IMR-90 (cell line): ENCODE data around the gene DACT1. TPM values are rescaled to one million over a fixed set of nuclear protein-coding genes. Genes with fewer than 3 reads are reported as not detected.

Experiments
- ATAC-seq: fragments of 200-7000 bp; cut with Tn5 transposase; 2 replicates; pipeline ENCODE4 v1.9.1; 2020; ENCODE audit warnings: low read depth, mild to moderate bottlenecking, moderate library complexity
- BruUV-seq: library from RNA; stranded (reverse); fragments of 400-500 nt; replicated peaks from 2 replicates; lab custom pipeline; 2021; lab: Mats Ljungman, UMichigan
- CTCF ChIA-PET: fragments of 300-600 bp; formaldehyde crosslinking; extraction: SDS; loops from one replicate; lab custom pipeline; 2021; ENCODE audit warnings: antibody characterized with exemption; lab: Yijun Ruan, JAX
- POLR2A ChIA-PET: fragments of 300-600 bp; sonication (Branson Sonifier 250); formaldehyde crosslinking; loops from one replicate; lab custom pipeline; 2022; ENCODE audit warnings: antibody characterized with exemption; ENCODE audit not compliant: unreplicated experiment; lab: Charles Lee
- DNase-seq: peaks from one replicate; pipeline ENCODE4 v3.0.0; 2013
- H2AFZ ChIP-seq: replicated peaks from 2 replicates; pipeline ENCODE3; 2013; ENCODE audit warnings: low read length, mild to moderate bottlenecking; ENCODE audit not compliant: poor library complexity
- H2AK5ac ChIP-seq: 2 replicates; pipeline ENCODE4 v1.6.1; 2013; ENCODE audit warnings: low read depth, low read length, inconsistent platforms
- H2AK9ac ChIP-seq: replicated peaks from 2 replicates; pipeline ENCODE3; 2013; ENCODE audit warnings: mild to moderate bottlenecking, low read depth, low read length, moderate library complexity; ENCODE audit not compliant: poor library complexity
- H2BK120ac ChIP-seq: 2 replicates; pipeline ENCODE4 v1.6.1; 2013; ENCODE audit warnings: low read depth, low read length, inconsistent platforms
- H2BK15ac ChIP-seq: 3 replicates; pipeline ENCODE4 v1.6.1; 2013; ENCODE audit warnings: low read depth, low read length, inconsistent platforms
- H2BK20ac ChIP-seq: 2 replicates; pipeline ENCODE4 v1.6.1; 2013; ENCODE audit warnings: low read depth, mild to moderate bottlenecking, inconsistent platforms, low read length, moderate library complexity
- H2BK5ac ChIP-seq: 2 replicates; pipeline ENCODE4 v1.6.1; 2013; ENCODE audit warnings: mild to moderate bottlenecking, low read depth, low read length, inconsistent platforms; ENCODE audit not compliant: poor library complexity, severe bottlenecking
- H3K14ac ChIP-seq: replicated peaks from 2 replicates; pipeline ENCODE4 v1.6.1; 2013; ENCODE audit warnings: low read depth, low read length, inconsistent platforms
- H3K18ac ChIP-seq: 2 replicates; pipeline ENCODE4 v1.6.1; 2013; ENCODE audit warnings: low read depth, low read length, control low read depth
- H3K23ac ChIP-seq: 2 replicates; pipeline ENCODE4 v1.6.1; 2013; ENCODE audit warnings: low read depth, low read length, inconsistent platforms
- H3K27ac ChIP-seq: 2 replicates; pipeline ENCODE4 v1.5.1; 2013; ENCODE audit warnings: mild to moderate bottlenecking, control low read depth, low read length; ENCODE audit not compliant: insufficient read depth
- H3K27me3 ChIP-seq: 2 replicates; pipeline ENCODE4 v1.6.1; 2013; ENCODE audit warnings: low read length; ENCODE audit not compliant: control insufficient read depth, insufficient read depth
- H3K36me3 ChIP-seq: 2 replicates; pipeline ENCODE4 v1.6.1; 2013; ENCODE audit warnings: low read length, mixed read lengths; ENCODE audit not compliant: control insufficient read depth, insufficient read depth
- H3K4ac ChIP-seq: 2 replicates; pipeline ENCODE4 v1.6.1; 2013; ENCODE audit warnings: low read depth, low read length, inconsistent platforms
- H3K4me1 ChIP-seq: 2 replicates; pipeline ENCODE4 v1.6.1; 2013; ENCODE audit warnings: low read length, mixed read lengths; ENCODE audit not compliant: control insufficient read depth, insufficient read depth
- H3K4me2 ChIP-seq: 2 replicates; pipeline ENCODE4 v1.6.1; 2013; ENCODE audit warnings: low read depth, mild to moderate bottlenecking, control low read depth, low read length, moderate library complexity
- H3K4me3 ChIP-seq: 2 replicates; pipeline ENCODE4 v1.5.1; 2013; ENCODE audit warnings: low read depth, mild to moderate bottlenecking, control low read depth, low read length, moderate library complexity; ENCODE audit not compliant: insufficient read depth
- H3K56ac ChIP-seq: 2 replicates; pipeline ENCODE4 v1.6.1; 2013; ENCODE audit warnings: low read length, inconsistent platforms; ENCODE audit not compliant: insufficient read depth; ENCODE audit errors: extremely low read depth
- H3K79me1 ChIP-seq, 2 experiments: 2 replicates each; pipeline ENCODE4 v1.6.1; 2013; ENCODE audit warnings: low read length in 2 of 2, inconsistent platforms in 1 of 2, low read depth in 1 of 2
- H3K9ac ChIP-seq: 2 replicates; pipeline ENCODE4 v1.6.1; 2013; ENCODE audit warnings: low read depth, low read length, control low read depth
- H3K9me1 ChIP-seq: 2 replicates; pipeline ENCODE4 v1.6.1; 2013; ENCODE audit warnings: low read length, inconsistent platforms; ENCODE audit not compliant: insufficient read depth
- H3K9me3 ChIP-seq: 2 replicates; pipeline ENCODE4 v1.6.1; 2013; ENCODE audit warnings: low read length; ENCODE audit not compliant: control insufficient read depth, insufficient read depth
- H4K20me1 ChIP-seq: 2 replicates; pipeline ENCODE4 v1.6.1; 2013; ENCODE audit warnings: low read length, inconsistent platforms; ENCODE audit not compliant: insufficient read depth
- H4K5ac ChIP-seq: 2 replicates; pipeline ENCODE4 v1.6.1; 2013; ENCODE audit warnings: mild to moderate bottlenecking, low read depth, low read length, control low read depth
- H4K8ac ChIP-seq, 2 experiments: 2 replicates each; pipeline ENCODE4 v1.6.1; 2013; ENCODE audit warnings: low read depth in 2 of 2, low read length in 2 of 2, control low read depth in 1 of 2, inconsistent platforms in 1 of 2
- H4K91ac ChIP-seq: 2 replicates; pipeline ENCODE4 v1.6.1; 2013; ENCODE audit warnings: low read depth, low read length, inconsistent platforms; ENCODE audit not compliant: insufficient read depth
- BHLHE40 ChIP-seq: fragments of 150-350 bp; IDR thresholded peaks from 2 replicates; pipeline ENCODE4 v1.6.1; 2016; ENCODE audit warnings: mild to moderate bottlenecking, low read depth, low read length
- CHD1 ChIP-seq: IDR thresholded peaks from 2 replicates; pipeline ENCODE4 v1.6.1; 2012; ENCODE audit warnings: low read depth, low read length, improper control_type of control experiment
- MAZ ChIP-seq: IDR thresholded peaks from 2 replicates; pipeline ENCODE4 v1.6.1; 2012; ENCODE audit warnings: low read depth, mild to moderate bottlenecking, low read length, improper control_type of control experiment, moderate library complexity, borderline replicate concordance
- NFE2L2 ChIP-seq: fragments of 150-350 bp; IDR thresholded peaks from 2 replicates; pipeline ENCODE4 v1.6.1; 2016; ENCODE audit warnings: low read depth, mild to moderate bottlenecking, low read length
- WGBS, 2 experiments: methylation state at CpG; one replicate each; pipeline versions ENCODE4 v1.1.5 to v1.1.7; 2013; ENCODE audit warnings: missing lambda C conversion rate in 2 of 2; ENCODE audit not compliant: insufficient read length in 1 of 2; ENCODE audit errors: extremely low coverage in 2 of 2; 5-methylcytosine and 5-hydroxymethylcytosine counted together
- dilution Hi-C: fragments of 300-500 bp; cut with HindIII; formaldehyde crosslinking; loops from one replicate; pipeline ENCODE4 v1.14.3; 2018; ENCODE audit warnings: low sequenced_read_pairs; ENCODE audit not compliant: unreplicated experiment
- in situ Hi-C: fragments of 300-500 bp; cut with MboI; formaldehyde crosslinking; loops from 3 replicates; pipeline ENCODE4 v1.14.3; 2019; ENCODE audit warnings: low sequenced_read_pairs, inconsistent platforms, mixed read lengths
- intact Hi-C: fragments of 100-400 bp; cut with micrococcal nuclease; formaldehyde crosslinking; loops from 2 replicates; pipeline ENCODE4 v1.10.0; 2022
- polyA plus RNA-seq, 3 experiments: library from polyadenylated mRNA; depleted of rRNA; stranded (reverse); fragments of >200 nt; gene quantifications; 2 replicates each; pipeline ENCODE4 v1.2.3, GENCODE V29; 2012; ENCODE audit warnings: low replicate concordance in 1 of 3
- total RNA-seq: library from RNA; depleted of rRNA; stranded (reverse); fragments of >200 nt; gene quantifications from 2 replicates; pipeline ENCODE4 v1.2.3, GENCODE V29; 2012
- TF ChIP-seq, protein P1 (sequence below): conservative IDR thresholded peaks from 2 replicates; pipeline ENCODE4 v1.5.1; 2012; ENCODE audit warnings: mild to moderate bottlenecking, low read depth, low read length, improper control_type of control experiment
- TF ChIP-seq, protein P2 (sequence below): fragments of 150-350 bp; IDR thresholded peaks from 2 replicates; pipeline ENCODE4 v1.6.1; 2017; ENCODE audit warnings: mild to moderate bottlenecking, antibody characterized with exemption, low read length, low read depth

DACT1 gene
- total and polyA plus RNA-seq, 2 of the 4 experiments (the other 2 are of a cell fraction) = 6.5 to 9.7 TPM

DNA sequence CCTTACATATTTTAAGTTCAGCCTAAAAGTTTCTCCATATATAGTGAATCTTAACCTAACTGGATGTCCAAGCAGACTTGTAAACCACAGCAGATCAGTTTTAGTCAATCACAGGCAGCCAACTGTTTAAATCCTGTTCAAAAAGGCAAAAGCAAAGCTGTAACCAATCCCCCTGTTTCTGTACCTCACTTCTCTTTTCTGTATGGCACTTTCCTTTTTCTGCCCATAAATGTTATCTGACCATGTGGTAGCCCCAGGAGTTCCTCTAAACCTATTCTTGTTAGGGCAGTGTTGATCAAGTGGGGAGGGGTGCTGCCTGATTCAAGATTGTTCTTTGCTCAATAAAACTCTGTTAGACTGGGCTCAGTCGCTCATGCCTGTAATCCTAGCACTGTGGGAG lies 8.5 kb upstream of the DACT1 start:
- Histone ChIP-seq H4K91ac (no peak overlapping the region), H3K9me1 (no peaks in the 10 kb centered on the region; the same call in 1 of the 2 replicates), H3K9ac (no peak overlapping the region), H2BK15ac (no peak overlapping the region), H3K4ac (no peak overlapping the region), H3K4me1 (peaks cover 1% of the 10 kb centered on the region; the same call in 1 of the 2 replicates), H2AK9ac (no peak overlapping the region), H3K36me3 (no peaks in the 10 kb centered on the region), H4K8ac (peak overlapping the region in 1 of 2 experiments; percentile 9; a peak in 1 of 4 replicates), H3K27ac (no peak overlapping the region), H4K20me1 (no peaks in the 10 kb centered on the region), H3K14ac (no peak overlapping the region; the same call in 1 of the 2 replicates), H4K5ac (no peak overlapping the region), H3K79me1 (no peaks in the 10 kb centered on the region), H2AFZ (no peak overlapping the region), H3K9me3 (no peaks in the 10 kb centered on the region), H2AK5ac (no peak overlapping the region), H3K4me3 (no peak overlapping the region), H3K18ac (no peak overlapping the region), H3K56ac (no peak overlapping the region), H2BK120ac (no peak overlapping the region), H3K4me2 (no peak overlapping the region), H2BK5ac (no peak overlapping the region), H2BK20ac (peak overlapping the region; percentile 18; the same call in 1 of the 2 replicates), H3K23ac (no peak overlapping the region), H3K27me3 (no peaks in the 10 kb centered on the region; the same call in 1 of the 2 replicates)
- intact Hi-C loops (no loop called here), in situ Hi-C loops (loop anchor here (25.0 kb wide), 1 partner anchor 833 kb away; the partner anchor contains the start of gene GPR135), dilution Hi-C loops (no loop called here)
- ChIA-PET CTCF (no interaction called here), POLR2A (no interaction called here)
- DNase-seq (no peak), ATAC-seq (no peak)
- no CpG with 5 or more reads among the region's 1 CpG for WGBS, 2 experiments
- TF ChIP-seq BHLHE40 (no peak), NFE2L2 (no peak), MAZ (no peak), CHD1 (no peak)
- TF ChIP-seq, protein P1, sequence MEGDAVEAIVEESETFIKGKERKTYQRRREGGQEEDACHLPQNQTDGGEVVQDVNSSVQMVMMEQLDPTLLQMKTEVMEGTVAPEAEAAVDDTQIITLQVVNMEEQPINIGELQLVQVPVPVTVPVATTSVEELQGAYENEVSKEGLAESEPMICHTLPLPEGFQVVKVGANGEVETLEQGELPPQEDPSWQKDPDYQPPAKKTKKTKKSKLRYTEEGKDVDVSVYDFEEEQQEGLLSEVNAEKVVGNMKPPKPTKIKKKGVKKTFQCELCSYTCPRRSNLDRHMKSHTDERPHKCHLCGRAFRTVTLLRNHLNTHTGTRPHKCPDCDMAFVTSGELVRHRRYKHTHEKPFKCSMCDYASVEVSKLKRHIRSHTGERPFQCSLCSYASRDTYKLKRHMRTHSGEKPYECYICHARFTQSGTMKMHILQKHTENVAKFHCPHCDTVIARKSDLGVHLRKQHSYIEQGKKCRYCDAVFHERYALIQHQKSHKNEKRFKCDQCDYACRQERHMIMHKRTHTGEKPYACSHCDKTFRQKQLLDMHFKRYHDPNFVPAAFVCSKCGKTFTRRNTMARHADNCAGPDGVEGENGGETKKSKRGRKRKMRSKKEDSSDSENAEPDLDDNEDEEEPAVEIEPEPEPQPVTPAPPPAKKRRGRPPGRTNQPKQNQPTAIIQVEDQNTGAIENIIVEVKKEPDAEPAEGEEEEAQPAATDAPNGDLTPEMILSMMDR = no peak
- TF ChIP-seq, protein P2, sequence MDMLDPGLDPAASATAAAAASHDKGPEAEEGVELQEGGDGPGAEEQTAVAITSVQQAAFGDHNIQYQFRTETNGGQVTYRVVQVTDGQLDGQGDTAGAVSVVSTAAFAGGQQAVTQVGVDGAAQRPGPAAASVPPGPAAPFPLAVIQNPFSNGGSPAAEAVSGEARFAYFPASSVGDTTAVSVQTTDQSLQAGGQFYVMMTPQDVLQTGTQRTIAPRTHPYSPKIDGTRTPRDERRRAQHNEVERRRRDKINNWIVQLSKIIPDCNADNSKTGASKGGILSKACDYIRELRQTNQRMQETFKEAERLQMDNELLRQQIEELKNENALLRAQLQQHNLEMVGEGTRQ = no peak
- no TSS peak for BruUV-seq
